ENCODE results near the gene OR52N2. TPM values are rescaled to one million over a fixed set of nuclear protein-coding genes. Genes with fewer than 3 reads are reported as not detected.

The OR52N2 gene
- total RNA-seq: not detected
- polyA plus RNA-seq: not detected

DNA sequence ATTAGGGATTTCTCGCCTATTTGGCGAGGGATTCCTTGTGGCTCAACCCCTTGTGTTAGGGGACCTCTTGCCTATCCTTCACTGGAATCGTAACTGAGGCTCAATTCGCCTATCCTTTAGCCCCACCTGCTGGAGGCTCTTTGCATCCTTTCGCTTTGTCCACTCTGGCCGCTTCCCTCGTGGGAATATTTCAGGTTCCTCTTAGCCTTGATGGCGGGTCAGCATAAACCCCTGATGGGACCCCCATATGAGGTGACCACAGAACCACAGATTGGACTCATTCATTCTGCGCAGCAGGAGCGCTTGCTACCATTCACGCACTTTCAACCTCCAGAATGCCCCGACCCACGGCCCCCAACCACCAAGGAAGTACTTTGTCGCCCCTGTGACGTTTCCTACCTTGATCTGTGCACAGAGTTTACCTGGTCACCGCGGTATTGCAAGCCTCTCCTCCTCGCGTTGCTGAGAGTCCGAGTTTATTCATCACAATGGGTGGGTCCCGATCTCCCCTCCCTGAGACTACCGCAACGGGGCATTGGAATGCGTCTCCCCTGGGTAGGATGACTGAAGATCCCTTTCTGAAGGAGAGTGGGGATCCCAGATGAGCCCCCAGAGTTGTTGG lies at the start of gene OR52N2:
OR52N2 (plus strand) TSS at position 425 of the 622 bp plus-strand sequence. CDS start 11,412 bp downstream, outside the sequence.
- Histone ChIP-seq H3K36me3 (ENCODE audit: insufficient read depth) (no peaks in the 10 kb centered on the region), H3K4me1 (ENCODE audit: insufficient read depth) (no peaks in the 10 kb centered on the region), H3K4me3 (ENCODE audit: low read depth, low read length) (peak within 1 kb of the TSS; percentile 32), H3K27ac (ENCODE audit: low read depth) (no peak within 1 kb of the TSS)
- WGBS: 9% methylated on average over 24 of the region's 24 CpGs
- peak; percentile 41 for DNase-seq (ENCODE audit: extremely low spot score)

DNA sequence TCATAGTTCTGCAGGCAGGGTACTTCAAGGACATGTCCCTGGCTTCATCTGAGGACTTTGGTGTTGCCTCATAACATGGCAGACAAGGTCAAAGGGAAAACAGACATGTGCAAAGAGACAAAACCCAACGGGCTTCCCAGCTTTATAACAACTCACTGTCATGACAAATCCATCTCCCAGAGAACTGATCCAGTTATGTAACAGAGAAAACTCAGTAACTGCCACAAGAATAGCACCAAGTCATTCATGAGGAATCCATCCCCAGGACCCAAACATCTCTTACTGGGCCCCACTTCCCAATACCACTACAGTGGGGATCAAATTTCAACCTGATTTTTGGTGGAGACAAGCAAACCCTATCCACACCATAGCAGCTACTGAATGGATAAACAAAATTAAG lies 41.7 kb upstream of the OR52N2 start:
- Histone ChIP-seq H3K4me1 (ENCODE audit: insufficient read depth) (no peaks in the 10 kb centered on the region), H3K27ac (ENCODE audit: low read depth) (no peak overlapping the region), H3K36me3 (ENCODE audit: insufficient read depth) (no peaks in the 10 kb centered on the region), H3K4me3 (ENCODE audit: low read depth, low read length) (no peak overlapping the region)
- DNase-seq (ENCODE audit: extremely low spot score): no peak
- 43% methylated on average over 1 of the region's 1 CpG for WGBS

DNA sequence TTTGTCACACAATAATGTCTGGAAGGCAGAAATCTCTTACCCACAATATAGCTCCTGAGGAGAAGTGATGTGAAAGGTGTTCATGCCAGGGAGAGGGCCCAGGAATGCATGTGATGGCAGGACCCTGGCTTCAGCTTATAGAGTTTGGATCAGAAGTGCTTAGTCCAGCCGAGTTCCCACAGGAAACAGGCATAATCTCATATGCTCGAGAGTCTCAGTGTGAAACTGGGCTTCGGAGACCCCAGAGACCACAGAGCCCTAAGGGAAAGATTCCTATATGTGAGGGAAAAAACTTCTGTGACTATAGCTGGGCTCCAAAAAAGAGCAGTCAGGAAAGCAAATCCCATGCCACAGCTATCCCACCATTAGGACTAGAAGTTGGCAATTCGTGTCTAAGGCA lies 25.5 kb upstream of the OR52N2 start, which contains the start of gene OR52N5:
OR52N5 (minus strand) TSS at position 101 of the 400 bp plus-strand sequence. CDS start 4,721 bp downstream, outside the sequence.
- Histone ChIP-seq H3K36me3 (ENCODE audit: insufficient read depth) (no peaks in the 10 kb centered on the region), H3K27ac (ENCODE audit: low read depth) (no peak within 1 kb of the TSS), H3K4me1 (ENCODE audit: insufficient read depth) (no peaks in the 10 kb centered on the region), H3K4me3 (ENCODE audit: low read depth, low read length) (no peak within 1 kb of the TSS)
- DNase-seq (ENCODE audit: extremely low spot score): no peak
- WGBS: 48% methylated on average over 4 of the region's 4 CpGs

DNA sequence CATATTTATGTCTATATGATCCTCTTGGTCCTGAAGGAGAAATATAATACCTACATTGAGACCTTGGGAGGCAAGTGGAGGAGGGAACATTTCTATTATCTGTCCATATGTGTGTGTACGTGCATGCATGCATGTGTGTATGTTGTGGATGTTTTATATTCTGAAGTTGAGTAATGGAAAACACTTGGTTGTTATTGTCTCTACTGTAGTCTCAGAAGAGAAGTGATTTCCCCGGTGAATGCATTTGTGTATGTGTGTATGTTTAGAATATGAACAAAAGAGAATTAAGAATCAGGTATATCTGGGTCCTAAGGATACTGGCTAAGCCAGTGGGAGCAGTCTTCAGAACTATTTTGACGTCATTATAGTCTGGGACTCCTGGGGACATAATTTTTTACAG lies 17.6 kb upstream of the OR52N2 start, which contains the start of gene OR52N1:
OR52N1 (minus strand) TSS at position 101 of the 400 bp plus-strand sequence. CDS start 2,449 bp downstream, outside the sequence.
- no peak within 1 kb of the TSS for H3K27ac ChIP-seq (ENCODE audit: low read depth)
- no peaks in the 10 kb centered on the region for H3K36me3 ChIP-seq (ENCODE audit: insufficient read depth)
- no peaks in the 10 kb centered on the region for H3K4me1 ChIP-seq (ENCODE audit: insufficient read depth)
- WGBS: 76% methylated on average over 3 of the region's 3 CpGs
- no peak for DNase-seq (ENCODE audit: extremely low spot score)
- H3K4me3 ChIP-seq (ENCODE audit: low read depth, low read length): no peak within 1 kb of the TSS

DNA sequence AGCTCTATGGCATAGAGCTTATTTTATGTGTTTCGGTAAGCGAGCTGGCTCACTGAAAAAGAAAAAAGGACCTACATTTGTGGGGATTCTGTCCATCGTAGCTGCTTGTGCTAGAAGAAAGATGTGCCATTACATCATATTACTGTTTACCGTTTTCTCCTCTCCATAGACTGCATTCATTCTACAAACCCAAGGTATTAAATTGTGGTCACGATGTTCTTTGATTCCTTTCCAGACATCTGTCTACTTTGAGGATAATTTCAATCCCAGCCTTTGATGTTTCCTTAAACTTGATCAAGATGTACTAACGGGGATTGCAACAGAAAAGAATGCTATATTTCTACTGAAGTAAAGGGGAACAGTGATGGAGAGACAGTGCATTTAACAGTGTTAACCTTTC lies 12.2 kb upstream of the OR52N2 start:
- whole genome bisulfite sequencing: 88% methylated on average over 6 of the region's 6 CpGs
- Histone ChIP-seq H3K4me3 (ENCODE audit: low read depth, low read length) (no peak overlapping the region), H3K4me1 (ENCODE audit: insufficient read depth) (no peaks in the 10 kb centered on the region), H3K36me3 (ENCODE audit: insufficient read depth) (no peaks in the 10 kb centered on the region), H3K27ac (ENCODE audit: low read depth) (no peak overlapping the region)
- no peak for DNase-seq (ENCODE audit: extremely low spot score)

DNA sequence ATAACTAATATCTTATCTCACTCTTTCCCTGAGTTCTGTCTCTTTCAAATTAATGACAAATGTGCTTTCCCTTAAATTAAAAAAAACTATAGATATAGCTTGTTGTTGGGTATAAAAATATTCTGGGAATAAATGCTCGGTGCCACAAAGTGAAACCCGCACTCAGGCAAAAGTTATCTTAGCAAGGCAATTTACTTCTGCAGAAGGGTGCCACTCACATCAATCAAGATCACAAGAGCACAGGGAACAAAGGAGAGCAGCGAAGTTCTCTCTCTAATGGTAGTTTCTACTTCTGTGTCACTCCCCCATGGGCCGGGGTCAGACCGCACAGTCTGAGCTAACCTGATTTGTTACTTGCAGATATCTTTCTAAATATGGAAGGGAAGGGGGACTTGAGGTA lies 4.7 kb upstream of the OR52N2 start:
- no peak for DNase-seq (ENCODE audit: extremely low spot score)
- WGBS: 92% methylated on average over 5 of the region's 5 CpGs
- Histone ChIP-seq H3K36me3 (ENCODE audit: insufficient read depth) (no peaks in the 10 kb centered on the region), H3K27ac (ENCODE audit: low read depth) (no peak overlapping the region), H3K4me3 (ENCODE audit: low read depth, low read length) (no peak overlapping the region), H3K4me1 (ENCODE audit: insufficient read depth) (no peaks in the 10 kb centered on the region)

DNA sequence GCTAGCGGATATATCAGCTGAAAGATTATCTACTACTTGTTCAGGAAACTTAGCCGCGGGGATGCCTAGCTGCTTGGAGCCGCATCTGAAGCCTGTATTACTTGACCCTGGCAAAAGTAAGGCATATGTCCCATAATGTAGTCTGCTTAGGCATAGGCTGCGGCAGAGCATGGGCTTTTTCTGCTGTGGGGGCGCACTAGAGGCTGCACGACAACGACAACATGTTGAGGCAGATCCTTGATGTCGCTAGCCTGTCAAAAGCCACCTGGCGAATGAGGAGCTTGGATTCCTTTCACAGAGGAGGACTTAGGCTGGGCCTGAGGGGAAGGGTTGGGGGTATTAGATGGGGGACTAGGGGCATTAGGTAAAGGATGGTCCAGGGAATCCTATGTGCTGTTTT lies 1.1 kb upstream of the OR52N2 start:
- Histone ChIP-seq H3K4me1 (ENCODE audit: insufficient read depth) (no peaks in the 10 kb centered on the region), H3K27ac (ENCODE audit: low read depth) (no peak overlapping the region), H3K4me3 (ENCODE audit: low read depth, low read length) (no peak overlapping the region), H3K36me3 (ENCODE audit: insufficient read depth) (no peaks in the 10 kb centered on the region)
- 57% methylated on average over 10 of the region's 10 CpGs for WGBS
- no peak for DNase-seq (ENCODE audit: extremely low spot score)

DNA sequence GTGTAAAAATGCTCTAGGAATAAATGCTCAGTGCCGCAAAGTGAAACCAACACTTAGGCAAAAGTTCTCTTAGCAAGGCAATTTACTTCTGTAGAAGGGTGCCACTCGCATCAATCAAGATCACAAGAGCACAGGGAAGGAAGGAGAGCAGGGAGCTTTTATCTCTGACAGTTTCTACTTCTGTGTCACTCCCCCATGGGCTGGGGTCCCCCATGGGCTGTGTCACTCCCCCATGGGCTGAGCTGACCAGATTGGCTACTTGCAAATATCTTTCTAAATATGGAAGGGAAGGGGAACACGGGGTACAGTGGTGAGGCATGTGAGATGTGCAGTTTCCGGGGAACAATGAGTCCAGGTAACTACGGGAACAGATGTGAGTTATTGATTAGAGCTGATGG lies 397 bp downstream of the OR52N2 start:
- H3K36me3 ChIP-seq (ENCODE audit: insufficient read depth): no peaks in the 10 kb centered on the region
- H3K4me1 ChIP-seq (ENCODE audit: insufficient read depth): no peaks in the 10 kb centered on the region
- WGBS: 56% methylated on average over 5 of the region's 5 CpGs
- no peak for DNase-seq (ENCODE audit: extremely low spot score)
- H3K27ac ChIP-seq (ENCODE audit: low read depth): no peak overlapping the region
- H3K4me3 ChIP-seq (ENCODE audit: low read depth, low read length): peak overlapping the region; percentile 32

DNA sequence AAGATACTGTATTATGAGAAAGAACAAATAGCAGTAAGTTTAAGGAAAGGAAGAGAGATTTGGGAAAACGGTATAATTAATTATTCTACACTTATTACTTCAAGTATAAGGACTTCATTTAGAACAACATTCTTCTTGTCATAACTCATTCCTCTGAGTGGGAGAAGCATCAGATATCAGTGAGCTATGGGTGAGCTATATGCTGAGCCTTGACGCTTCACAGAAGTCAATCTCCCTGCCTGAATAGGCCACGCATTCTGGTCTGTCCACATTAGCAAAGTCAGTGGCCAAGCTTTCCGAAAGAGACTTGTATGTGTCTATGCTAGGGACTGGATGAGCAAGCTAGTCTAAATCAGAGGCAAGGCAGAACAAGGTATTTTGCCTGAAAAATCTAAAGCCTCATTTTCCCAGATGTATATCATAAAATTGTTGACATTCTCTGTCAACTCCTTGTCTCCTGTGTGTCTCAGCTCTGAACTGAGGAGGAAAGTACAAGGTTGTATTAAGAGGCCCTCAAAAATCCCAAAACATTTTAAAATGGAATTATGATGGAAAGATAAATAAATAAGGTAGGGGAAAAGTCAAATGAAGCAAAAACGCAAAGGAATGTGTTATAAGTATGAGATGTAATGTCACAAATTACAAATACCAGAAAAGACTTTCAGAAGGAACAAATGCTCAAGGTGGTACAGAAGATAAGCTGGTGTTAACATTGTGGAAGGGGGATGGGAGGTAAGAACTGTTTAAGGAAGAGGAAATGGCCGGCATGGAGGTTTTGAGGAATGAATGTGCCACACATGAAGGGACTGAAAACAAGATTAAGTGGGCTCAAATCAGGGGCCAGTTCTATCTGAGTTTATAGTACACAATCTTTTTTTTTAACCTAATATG lies 1.4 kb downstream of the OR52N2 start:
- no peaks in the 10 kb centered on the region for H3K36me3 ChIP-seq (ENCODE audit: insufficient read depth)
- H3K4me3 ChIP-seq (ENCODE audit: low read depth, low read length): no peak overlapping the region
- DNase-seq (ENCODE audit: extremely low spot score): no peak
- H3K4me1 ChIP-seq (ENCODE audit: insufficient read depth): no peaks in the 10 kb centered on the region
- H3K27ac ChIP-seq (ENCODE audit: low read depth): no peak overlapping the region
- 72% methylated on average over 6 of the region's 6 CpGs for WGBS

DNA sequence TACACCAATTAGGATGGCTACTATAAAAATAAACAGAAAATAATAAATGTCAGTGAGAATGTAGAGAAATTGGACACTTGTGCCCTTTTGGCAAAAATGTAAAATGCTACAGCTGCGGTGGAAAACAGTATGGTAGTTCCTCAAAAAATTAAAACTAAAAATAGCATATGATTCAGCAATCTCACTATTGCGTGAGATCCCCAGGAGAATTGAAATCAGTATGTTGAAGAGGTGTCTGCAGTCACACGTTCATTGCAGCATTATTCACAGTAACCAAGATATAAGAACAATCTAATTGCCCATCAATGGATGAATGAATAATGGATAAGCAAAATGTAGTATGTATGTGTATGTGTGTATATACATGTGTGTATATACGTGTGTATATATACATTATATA lies 6.8 kb downstream of the OR52N2 start:
- H3K4me3 ChIP-seq (ENCODE audit: low read depth, low read length): no peak overlapping the region
- WGBS: 59% methylated on average over 4 of the region's 4 CpGs
- no peaks in the 10 kb centered on the region for H3K36me3 ChIP-seq (ENCODE audit: insufficient read depth)
- DNase-seq (ENCODE audit: extremely low spot score): no peak
- H3K27ac ChIP-seq (ENCODE audit: low read depth): no peak overlapping the region
- H3K4me1 ChIP-seq (ENCODE audit: insufficient read depth): no peaks in the 10 kb centered on the region

DNA sequence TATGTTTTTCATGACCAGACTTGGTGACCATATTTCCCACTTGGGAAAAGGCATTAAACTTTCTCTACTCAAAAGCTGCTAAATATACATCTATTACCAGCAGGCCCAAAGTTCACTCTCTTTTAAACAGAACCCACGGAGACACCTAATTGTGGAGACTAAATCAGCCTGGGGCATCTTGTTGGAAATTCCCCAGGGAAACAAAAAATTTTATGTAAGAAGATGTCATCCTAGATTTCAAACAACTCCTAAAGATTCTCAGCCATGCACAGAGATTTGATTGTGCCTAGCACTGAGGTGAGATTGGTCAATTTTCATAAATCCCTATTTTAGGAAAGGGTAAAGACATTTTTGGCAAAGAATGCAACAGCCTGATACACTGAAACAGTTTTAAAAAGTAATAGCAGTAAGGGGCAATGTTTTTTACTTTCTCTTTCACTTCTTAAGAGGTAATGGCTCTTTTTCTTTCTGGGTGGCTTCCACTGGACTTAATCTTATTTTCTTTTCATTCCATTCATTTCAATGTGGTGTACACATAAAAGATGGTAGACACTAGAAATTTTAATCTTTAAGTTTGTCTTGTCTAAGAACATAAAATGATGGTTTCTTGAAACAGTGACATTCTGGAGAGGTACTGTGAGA lies 9.6 kb downstream of the OR52N2 start:
- no peaks in the 10 kb centered on the region for H3K36me3 ChIP-seq (ENCODE audit: insufficient read depth)
- WGBS: 52% methylated on average over 1 of the region's 1 CpG
- DNase-seq (ENCODE audit: extremely low spot score): no peak
- H3K4me1 ChIP-seq (ENCODE audit: insufficient read depth): no peaks in the 10 kb centered on the region
- H3K27ac ChIP-seq (ENCODE audit: low read depth): no peak overlapping the region
- no peak overlapping the region for H3K4me3 ChIP-seq (ENCODE audit: low read depth, low read length)

DNA sequence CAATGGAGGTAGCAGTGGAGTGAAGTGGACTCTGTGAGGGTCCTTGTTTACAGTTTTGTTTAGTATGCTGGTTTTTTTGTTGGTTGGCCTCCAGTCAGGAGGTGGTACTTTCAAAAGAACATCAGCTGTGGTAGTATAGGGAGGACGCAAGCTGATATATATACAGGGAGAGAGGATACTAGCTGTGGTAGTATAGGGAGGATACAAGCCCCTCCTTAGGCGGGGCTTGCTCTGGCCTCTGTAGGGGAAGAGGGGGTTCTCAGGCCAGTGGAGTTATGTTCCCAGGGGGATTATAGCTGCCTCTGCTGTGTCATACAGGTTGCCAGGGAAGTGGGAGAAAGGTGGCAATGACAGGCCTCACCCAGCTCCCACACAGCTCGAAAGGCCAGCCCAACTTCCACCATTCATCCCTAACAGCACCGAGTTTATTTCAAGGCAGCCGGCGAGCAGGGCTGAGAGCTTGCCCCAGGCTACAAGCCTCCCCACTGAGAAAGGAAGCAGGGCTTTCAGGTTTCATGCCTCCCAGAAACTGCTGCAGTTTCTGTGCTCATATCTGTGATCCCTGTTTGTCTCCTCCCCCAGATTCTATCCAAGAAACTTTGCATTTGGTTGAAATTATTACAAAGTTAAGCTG lies 22.6 kb downstream of the OR52N2 start:
- 71% methylated on average over 6 of the region's 6 CpGs for WGBS
- no peaks in the 10 kb centered on the region for H3K4me1 ChIP-seq (ENCODE audit: insufficient read depth)

DNA sequence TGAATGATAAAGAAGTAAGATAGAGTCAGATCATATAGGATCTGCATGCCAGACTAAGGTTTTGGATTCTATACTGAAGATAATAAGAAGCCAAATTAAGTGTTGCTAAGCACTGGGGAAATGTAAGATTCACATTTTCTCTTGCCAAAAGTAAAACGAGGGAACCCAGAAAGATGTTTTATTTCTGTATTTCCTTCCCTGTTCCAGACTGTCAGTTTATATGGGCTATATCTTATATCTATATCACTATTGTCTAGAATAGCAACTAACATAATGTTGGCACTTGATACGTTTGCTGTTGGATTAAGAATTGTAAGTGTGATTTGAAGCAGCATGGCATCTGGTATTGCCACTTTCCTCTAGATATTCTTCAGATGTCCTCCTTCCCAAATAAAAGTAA lies 24.7 kb downstream of the OR52N2 start:
- H3K27ac ChIP-seq (ENCODE audit: low read depth): no peak overlapping the region

More for the DNA sequence above, 22.6 kb downstream of the OR52N2 start:
- no peak overlapping the region for H3K4me3 ChIP-seq (ENCODE audit: low read depth, low read length)
- DNase-seq (ENCODE audit: extremely low spot score): no peak
- no peaks in the 10 kb centered on the region for H3K36me3 ChIP-seq (ENCODE audit: insufficient read depth)
- H3K27ac ChIP-seq (ENCODE audit: low read depth): no peak overlapping the region

More for the DNA sequence above, 24.7 kb downstream of the OR52N2 start:
- no peak for DNase-seq (ENCODE audit: extremely low spot score)
- 31% methylated on average over 2 of the region's 2 CpGs for WGBS
- no peak overlapping the region for H3K4me3 ChIP-seq (ENCODE audit: low read depth, low read length)
- H3K4me1 ChIP-seq (ENCODE audit: insufficient read depth): no peaks in the 10 kb centered on the region
- H3K36me3 ChIP-seq (ENCODE audit: insufficient read depth): no peaks in the 10 kb centered on the region

All from urinary bladder (tissue), 4 donors.